ENCODE data around the gene GCSAM.
A peak's percentile ranks its signal among the peaks of the same experiment; 100 is the strongest.

The GCSAM gene

DNA sequence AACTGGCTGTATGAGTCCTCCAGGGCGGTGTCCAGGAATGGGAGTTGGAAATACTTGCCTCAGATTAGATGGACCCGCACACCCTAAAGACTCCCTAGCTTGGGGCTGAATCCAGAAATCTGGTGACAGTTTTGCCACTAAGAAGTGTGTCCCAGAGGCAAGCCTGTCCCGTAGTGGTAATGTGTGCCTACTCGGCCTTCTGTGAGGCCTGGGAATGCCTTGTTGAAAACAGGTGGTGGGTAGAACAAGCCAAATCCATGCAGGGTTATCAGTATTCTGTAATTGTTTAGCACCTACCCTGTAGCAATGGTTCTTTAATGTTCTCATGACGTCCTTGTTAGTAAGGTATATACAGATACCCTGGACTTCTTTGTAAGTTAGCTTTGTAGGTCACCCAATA is 45.3 kb downstream of the GCSAM start:
- Histone ChIP-seq H3K4me1 (ENCODE audit: insufficient read depth, low read length, poor library complexity, severe bottlenecking) (peaks cover 21% of the 10 kb centered on the region), H3K9me3 (ENCODE audit: insufficient read depth, low read depth, low read length) (no peaks in the 10 kb centered on the region), H3K4me2 (ENCODE audit: low read depth, low read length, poor library complexity, severe bottlenecking) (no peak overlapping the region)

DNA sequence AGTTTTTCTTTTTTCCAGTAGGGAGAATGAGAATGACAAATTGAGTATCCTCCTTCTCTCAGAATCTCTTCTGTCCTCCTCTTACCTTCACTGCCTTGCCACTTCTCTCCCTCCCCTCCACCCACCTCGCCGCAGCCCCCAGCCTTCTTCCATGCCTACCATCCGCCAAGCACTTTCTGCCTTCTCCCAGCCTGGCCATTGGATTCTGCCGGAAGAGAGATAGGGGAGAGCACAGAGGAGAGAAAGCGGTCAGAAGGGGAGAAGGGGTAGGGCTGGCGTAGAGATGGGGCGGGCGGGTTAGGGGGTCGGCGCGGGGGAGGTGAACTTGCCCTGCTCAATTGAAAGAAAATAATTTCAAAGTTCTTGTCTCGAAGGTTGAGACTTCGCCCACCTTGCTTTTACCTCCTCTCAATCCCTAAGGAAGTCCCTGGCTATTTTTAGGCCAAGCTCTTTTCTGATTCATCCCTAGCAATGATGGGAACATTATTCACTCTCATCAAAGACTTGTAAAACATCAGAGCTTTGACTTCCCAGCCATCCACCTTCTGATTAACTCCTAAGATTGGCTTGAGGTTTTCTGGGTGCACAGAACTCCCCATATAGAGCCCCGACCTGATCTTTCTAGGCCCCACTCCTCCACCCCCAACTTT is 46.0 kb downstream of the GCSAM start:
- Histone ChIP-seq H2AFZ (ENCODE audit: low read length) (no peak overlapping the region), H3K27me3 (ENCODE audit: insufficient read depth, low read length, poor library complexity, severe bottlenecking) (peaks cover 90% of the 10 kb centered on the region), H4K20me1 (ENCODE audit: insufficient read depth, low read length, poor library complexity, severe bottlenecking) (no peaks in the 10 kb centered on the region), H3K4me1 (ENCODE audit: insufficient read depth, low read length, poor library complexity, severe bottlenecking) (peaks cover 15% of the 10 kb centered on the region), H3K9me2 (replicated peaks; ENCODE audit: low read depth, low read length) (no peaks in the 10 kb centered on the region), H3K9me3 (ENCODE audit: insufficient read depth, low read depth, low read length) (no peaks in the 10 kb centered on the region), H3K4me2 (ENCODE audit: low read depth, low read length, poor library complexity, severe bottlenecking) (peak overlapping the region; percentile 52), H3K9ac (ENCODE audit: low read depth, low read length, poor library complexity, severe bottlenecking) (no peak overlapping the region), H3K4me3 (ENCODE audit: low read length, poor library complexity, severe bottlenecking) (no peak overlapping the region), H3K79me2 (ENCODE audit: insufficient read depth, low read length) (no peaks in the 10 kb centered on the region), H3K36me3 (ENCODE audit: insufficient read depth, low read length) (no peaks in the 10 kb centered on the region), H3F3A (ENCODE audit: low read depth) (0 out of 2 replicates have a peak, but pooled peaks cover 4% of the 10 kb centered on the region)
- TF ChIP-seq, protein P1, sequence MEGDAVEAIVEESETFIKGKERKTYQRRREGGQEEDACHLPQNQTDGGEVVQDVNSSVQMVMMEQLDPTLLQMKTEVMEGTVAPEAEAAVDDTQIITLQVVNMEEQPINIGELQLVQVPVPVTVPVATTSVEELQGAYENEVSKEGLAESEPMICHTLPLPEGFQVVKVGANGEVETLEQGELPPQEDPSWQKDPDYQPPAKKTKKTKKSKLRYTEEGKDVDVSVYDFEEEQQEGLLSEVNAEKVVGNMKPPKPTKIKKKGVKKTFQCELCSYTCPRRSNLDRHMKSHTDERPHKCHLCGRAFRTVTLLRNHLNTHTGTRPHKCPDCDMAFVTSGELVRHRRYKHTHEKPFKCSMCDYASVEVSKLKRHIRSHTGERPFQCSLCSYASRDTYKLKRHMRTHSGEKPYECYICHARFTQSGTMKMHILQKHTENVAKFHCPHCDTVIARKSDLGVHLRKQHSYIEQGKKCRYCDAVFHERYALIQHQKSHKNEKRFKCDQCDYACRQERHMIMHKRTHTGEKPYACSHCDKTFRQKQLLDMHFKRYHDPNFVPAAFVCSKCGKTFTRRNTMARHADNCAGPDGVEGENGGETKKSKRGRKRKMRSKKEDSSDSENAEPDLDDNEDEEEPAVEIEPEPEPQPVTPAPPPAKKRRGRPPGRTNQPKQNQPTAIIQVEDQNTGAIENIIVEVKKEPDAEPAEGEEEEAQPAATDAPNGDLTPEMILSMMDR (conservative IDR thresholded peaks at IDR 0.05; ENCODE audit: low read length): no peak
- no peak for TF ChIP-seq EZH2phosphoT487 (IDR thresholded peaks at IDR 0.05; ENCODE audit: borderline replicate concordance)

More for the DNA sequence above, 45.3 kb downstream of the GCSAM start:
- no peak for TF ChIP-seq EZH2phosphoT487 (IDR thresholded peaks at IDR 0.05; ENCODE audit: borderline replicate concordance)
- Histone ChIP-seq H2AFZ (ENCODE audit: low read length) (no peak overlapping the region), H3K9me2 (replicated peaks; ENCODE audit: low read depth, low read length) (no peaks in the 10 kb centered on the region), H3K9ac (ENCODE audit: low read depth, low read length, poor library complexity, severe bottlenecking) (no peak overlapping the region), H4K20me1 (ENCODE audit: insufficient read depth, low read length, poor library complexity, severe bottlenecking) (no peaks in the 10 kb centered on the region), H3K27me3 (ENCODE audit: insufficient read depth, low read length, poor library complexity, severe bottlenecking) (peaks cover 90% of the 10 kb centered on the region), H3K79me2 (ENCODE audit: insufficient read depth, low read length) (no peaks in the 10 kb centered on the region), H3K4me3 (ENCODE audit: low read length, poor library complexity, severe bottlenecking) (no peak overlapping the region), H3K36me3 (ENCODE audit: insufficient read depth, low read length) (no peaks in the 10 kb centered on the region), H3F3A (ENCODE audit: low read depth) (0 out of 2 replicates have a peak, but pooled peaks cover 4% of the 10 kb centered on the region)

DNA sequence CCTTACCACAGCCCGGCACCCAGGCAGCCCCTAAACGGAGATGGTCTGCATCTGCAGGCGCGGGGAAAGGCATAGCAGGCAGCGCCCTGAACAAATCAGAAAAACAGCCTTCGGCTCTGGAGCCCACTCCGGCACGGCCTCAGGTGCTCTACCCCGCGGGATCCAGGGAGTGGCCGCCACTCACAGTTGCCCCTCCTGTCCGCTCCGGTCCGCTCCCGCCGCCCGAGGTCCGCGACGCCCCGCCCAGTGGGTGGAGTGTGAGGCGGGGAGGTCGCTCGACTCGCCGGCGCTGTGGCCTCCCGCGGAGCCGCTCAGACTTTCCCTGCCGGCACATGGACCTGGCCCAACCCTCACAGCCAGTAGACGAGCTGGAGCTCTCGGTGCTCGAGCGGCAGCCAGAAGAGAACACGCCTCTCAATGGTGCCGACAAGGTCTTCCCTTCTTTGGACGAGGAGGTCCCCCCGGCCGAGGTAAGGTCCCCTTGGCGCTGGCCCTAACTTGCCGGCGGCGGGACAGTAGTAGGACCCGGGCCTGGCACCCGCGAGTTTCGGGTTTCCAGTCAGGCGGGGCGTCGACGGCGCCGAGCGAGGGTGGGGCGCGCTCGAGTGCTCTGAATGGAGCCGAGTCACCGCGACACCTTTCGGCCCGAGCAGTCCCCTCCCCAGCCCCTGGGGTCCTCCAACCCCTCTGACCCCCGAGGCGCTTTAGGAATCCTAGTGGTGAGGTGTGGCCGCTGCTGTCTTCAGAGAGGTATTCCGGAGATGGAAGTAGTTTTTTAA is 46.8 kb downstream of the GCSAM start, which contains the start of gene C3orf52:
TSS of gene C3orf52 (plus strand) at position 314 of the 779 bp plus-strand sequence. CDS start at position 333, 19 bp downstream.
- H4K20me1 ChIP-seq (ENCODE audit: insufficient read depth, low read length, poor library complexity, severe bottlenecking): no peaks in the 10 kb centered on the region
- H2AFZ ChIP-seq (ENCODE audit: low read length): no peak within 1 kb of the TSS
- no peaks in the 10 kb centered on the region for H3K9me3 ChIP-seq (ENCODE audit: insufficient read depth, low read depth, low read length)
- H3F3A ChIP-seq (ENCODE audit: low read depth): 0 out of 2 replicates have a peak, but pooled peaks cover 4% of the 10 kb centered on the region
- no peaks in the 10 kb centered on the region for H3K36me3 ChIP-seq (ENCODE audit: insufficient read depth, low read length)
- H3K79me2 ChIP-seq (ENCODE audit: insufficient read depth, low read length): no peaks in the 10 kb centered on the region
- no peak for TF ChIP-seq EZH2phosphoT487 (IDR thresholded peaks at IDR 0.05; ENCODE audit: borderline replicate concordance)
- TF ChIP-seq, protein P1 (conservative IDR thresholded peaks at IDR 0.05; ENCODE audit: low read length): no peak
- no peaks in the 10 kb centered on the region for H3K9me2 ChIP-seq (replicated peaks; ENCODE audit: low read depth, low read length)
- peaks cover 13% of the 10 kb centered on the region for H3K4me1 ChIP-seq (ENCODE audit: insufficient read depth, low read length, poor library complexity, severe bottlenecking)
- H3K9ac ChIP-seq (ENCODE audit: low read depth, low read length, poor library complexity, severe bottlenecking): no peak within 1 kb of the TSS
- H3K27me3 ChIP-seq (ENCODE audit: insufficient read depth, low read length, poor library complexity, severe bottlenecking): peaks cover 89% of the 10 kb centered on the region
- peak within 1 kb of the TSS; percentile 42 for H3K4me3 ChIP-seq (ENCODE audit: low read length, poor library complexity, severe bottlenecking)
- peak within 1 kb of the TSS; percentile 52 for H3K4me2 ChIP-seq (ENCODE audit: low read depth, low read length, poor library complexity, severe bottlenecking)

Data from Loucy (cell line).